Measurements from ENCODE around the gene NEK10. TPM values are rescaled to one million over a fixed set of nuclear protein-coding genes. Genes with fewer than 3 reads are reported as not detected.

NEK10 gene
- total RNA-seq, 1 donor from 2014 or later, result 0.28 TPM

- Mint-ChIP-seq H3K9me3 (no peaks in the 10 kb centered on the region), H3K4me1 (no peaks in the 10 kb centered on the region), H3K27ac (no peak overlapping the region), H3K36me3 (ENCODE audit: low read depth) (no peaks in the 10 kb centered on the region), H3K4me3 (no peak overlapping the region), H3K27me3 (no peaks in the 10 kb centered on the region)
- intact Hi-C loops (cut with micrococcal nuclease), result no loop called here
- DNase-seq, result no peak
These were observed 292.2 kb downstream of the NEK10 start for GRCh38 chr3:27076815-27077630.

GRCh38 chr3:27074914-27075313, 294.3 kb downstream of the NEK10 start:
- no peaks in the 10 kb centered on the region for H3K27me3 Mint-ChIP-seq
- no peaks in the 10 kb centered on the region for H3K4me1 Mint-ChIP-seq
- DNase-seq, result no peak
- H3K36me3 Mint-ChIP-seq (ENCODE audit: low read depth), result no peaks in the 10 kb centered on the region
- H3K9me3 Mint-ChIP-seq, result no peaks in the 10 kb centered on the region
- intact Hi-C loops (cut with micrococcal nuclease), result no loop called here
- H3K4me3 Mint-ChIP-seq, result no peak overlapping the region
- no peak overlapping the region for H3K27ac Mint-ChIP-seq

GRCh38 chr3:27073912-27074311, 295.3 kb downstream of the NEK10 start:
- intact Hi-C loops (cut with micrococcal nuclease), result no loop called here

GRCh38 chr3:27072810-27073651, 296.2 kb downstream of the NEK10 start:
- Mint-ChIP-seq H3K36me3 (ENCODE audit: low read depth) (no peaks in the 10 kb centered on the region), H3K9me3 (no peaks in the 10 kb centered on the region), H3K4me1 (no peaks in the 10 kb centered on the region), H3K27ac (no peak overlapping the region), H3K27me3 (no peaks in the 10 kb centered on the region), H3K4me3 (no peak overlapping the region)
- DNase-seq, result no peak
- intact Hi-C loops (cut with micrococcal nuclease), result no loop called here

More at GRCh38 chr3:27073912-27074311, 295.3 kb downstream of the NEK10 start:
- no peak overlapping the region for H3K27ac Mint-ChIP-seq
- DNase-seq, result no peak
- no peaks in the 10 kb centered on the region for H3K27me3 Mint-ChIP-seq
- no peaks in the 10 kb centered on the region for H3K4me1 Mint-ChIP-seq
- no peak overlapping the region for H3K4me3 Mint-ChIP-seq
- H3K36me3 Mint-ChIP-seq (ENCODE audit: low read depth), result no peaks in the 10 kb centered on the region
- no peaks in the 10 kb centered on the region for H3K9me3 Mint-ChIP-seq

- Mint-ChIP-seq H3K4me1 (no peaks in the 10 kb centered on the region), H3K9me3 (no peaks in the 10 kb centered on the region), H3K27ac (no peak overlapping the region), H3K4me3 (no peak overlapping the region), H3K36me3 (ENCODE audit: low read depth) (no peaks in the 10 kb centered on the region), H3K27me3 (no peaks in the 10 kb centered on the region)
- intact Hi-C loops (cut with micrococcal nuclease), result no loop called here
- no peak for DNase-seq
These were observed 308.8 kb downstream of the NEK10 start for GRCh38 chr3:27060336-27060735.

Other genes starting within 250 kb of the NEK10 start
- gene SLC4A7, start 115.0 kb upstream of the NEK10 start, total RNA-seq, result 65.8 and 69.0 TPM in 2 replicates